ENCODE data around the gene BTBD1.
A peak's percentile ranks its signal among the peaks of the same experiment; 100 is the strongest.

BTBD1 gene

GRCh38 chr15:83065431-83065830, 1.6 kb downstream of the BTBD1 start:
- TF ChIP-seq CTCF (IDR thresholded peaks at IDR 0.05; ENCODE audit: extremely low read depth, missing control alignments) = no peak
- peak; percentile 21 for DNase-seq (ENCODE audit: low spot score)

DNA sequence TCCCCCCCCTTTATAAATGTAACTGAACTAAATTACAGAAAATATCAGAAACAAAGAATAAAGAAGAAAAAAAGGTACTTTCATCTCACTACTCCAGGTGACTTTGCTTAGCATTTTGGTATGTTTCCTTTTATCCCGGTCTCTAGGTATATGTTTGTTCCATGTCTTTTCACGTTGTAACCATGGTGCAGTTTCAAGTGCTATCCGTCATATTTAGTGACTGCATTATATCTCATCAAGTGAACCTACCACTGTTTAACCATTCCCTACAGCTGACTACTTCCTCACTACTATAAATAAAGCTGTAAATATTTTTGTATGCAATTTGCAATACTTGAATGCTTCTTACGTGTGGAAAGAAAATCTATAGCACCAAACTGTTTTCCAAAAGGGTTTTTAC, 2.2 kb downstream of the BTBD1 start:
- no peak for DNase-seq (ENCODE audit: low spot score)
- TF ChIP-seq CTCF (IDR thresholded peaks at IDR 0.05; ENCODE audit: extremely low read depth, missing control alignments) = no peak

DNA sequence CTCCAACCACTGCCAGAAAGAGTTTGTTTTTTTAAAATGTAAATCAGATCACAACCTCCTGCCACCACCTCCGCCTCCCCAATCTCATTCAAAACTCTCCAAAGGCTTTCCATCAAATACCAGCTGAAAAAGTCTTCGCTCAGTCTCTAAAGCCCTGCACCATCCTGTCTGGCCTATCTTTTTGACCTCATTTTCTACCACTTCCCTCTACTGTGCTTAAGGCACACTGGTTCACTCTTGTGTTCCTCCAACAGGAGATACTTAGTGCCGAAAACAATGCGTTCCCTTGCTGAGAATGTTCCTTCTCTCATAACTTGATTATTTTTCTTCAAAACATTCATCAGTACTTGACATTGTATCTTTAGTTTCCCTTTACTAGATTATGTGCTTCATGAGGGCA, 3.5 kb downstream of the BTBD1 start:
- DNase-seq (ENCODE audit: low spot score) = no peak
- no peak for TF ChIP-seq CTCF (IDR thresholded peaks at IDR 0.05; ENCODE audit: extremely low read depth, missing control alignments)

DNA sequence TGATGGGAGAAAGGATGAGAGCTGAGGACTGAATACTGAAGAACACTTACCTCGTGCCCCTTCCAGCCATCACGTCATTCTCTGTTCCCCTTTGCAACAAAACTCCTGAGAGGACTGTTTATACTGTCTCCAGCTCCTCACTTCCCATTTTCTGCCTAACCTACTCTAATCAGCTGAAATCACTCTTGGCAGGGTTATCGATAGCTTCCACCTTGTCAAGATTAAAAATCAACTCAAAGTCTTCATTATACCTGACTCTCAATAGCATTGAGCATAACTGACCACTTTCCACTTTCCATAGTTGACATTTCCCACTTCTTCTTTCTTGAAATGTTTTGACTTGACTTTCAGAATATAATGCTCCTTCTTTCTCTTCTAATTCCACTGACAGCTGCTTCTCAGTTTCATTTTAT, 4.3 kb downstream of the BTBD1 start:
- peak; percentile 55 for DNase-seq (ENCODE audit: low spot score)
- no peak for TF ChIP-seq CTCF (IDR thresholded peaks at IDR 0.05; ENCODE audit: extremely low read depth, missing control alignments)

DNA sequence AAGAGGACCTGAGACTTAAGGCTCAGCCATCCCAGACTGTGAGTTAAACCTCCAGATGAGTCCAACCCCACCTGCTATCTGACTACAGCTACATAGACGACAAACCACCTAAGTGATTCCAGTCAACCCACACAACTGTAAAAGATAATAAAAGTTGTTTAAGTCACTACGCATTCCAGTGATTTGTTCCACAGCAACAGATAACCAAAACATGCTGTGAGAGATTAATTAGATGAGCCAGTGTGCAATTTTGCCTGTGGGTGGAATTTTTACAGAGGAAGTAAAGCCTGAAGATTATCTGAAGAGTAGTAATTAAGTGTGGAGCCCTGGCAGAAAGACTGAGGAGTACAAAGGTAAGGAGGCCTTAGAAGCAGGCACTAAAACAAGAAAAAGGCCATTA, 5.4 kb downstream of the BTBD1 start:
- DNase-seq (ENCODE audit: low spot score) = no peak

GRCh38 chr15:83057696-83058376, 9.2 kb downstream of the BTBD1 start:
- TF ChIP-seq CTCF (IDR thresholded peaks at IDR 0.05; ENCODE audit: extremely low read depth, missing control alignments) = no peak

More for the DNA sequence above, 5.4 kb downstream of the BTBD1 start:
- TF ChIP-seq CTCF (IDR thresholded peaks at IDR 0.05; ENCODE audit: extremely low read depth, missing control alignments) = no peak

GRCh38 chr15:83057002-83057401, 10.1 kb downstream of the BTBD1 start:
- no peak for DNase-seq (ENCODE audit: low spot score)
- TF ChIP-seq CTCF (IDR thresholded peaks at IDR 0.05; ENCODE audit: extremely low read depth, missing control alignments) = no peak

More at GRCh38 chr15:83057696-83058376, 9.2 kb downstream of the BTBD1 start:
- no peak for DNase-seq (ENCODE audit: low spot score)

Measured in GM20000 (cell line).